Bronchial epithelial cell (primary cell): Measurements from ENCODE around the gene PCDHB7. TPM values are rescaled to one million over a fixed set of nuclear protein-coding genes. Genes with fewer than 3 reads are reported as not detected.
"Not testable (repeated sequence)": the region's sequence is repeated elsewhere in the genome, so short reads cannot be mapped to it uniquely, and the experiment has no call there.

ENCODE experiments used
- DNase-seq: peaks from one replicate; pipeline ENCODE4 v3.0.0-alpha.2; 2010; ENCODE audit warnings: low read depth
- FAIRE-seq: peaks from 2 replicates; lab custom pipeline; 2011; peaks lifted over from hg19 to GRCh38; lab: Jason Lieb, UNC
- H3K27me3 ChIP-seq: 2 replicates; pipeline ENCODE4 v1.5.1; 2011; ENCODE audit warnings: low read length; ENCODE audit not compliant: control insufficient read depth, insufficient read depth
- H3K36me3 ChIP-seq: 2 replicates; pipeline ENCODE4 v1.5.1; 2011; ENCODE audit warnings: low read length; ENCODE audit not compliant: control insufficient read depth, insufficient read depth
- H3K4me3 ChIP-seq: 2 replicates; pipeline ENCODE4 v1.5.1; 2011; ENCODE audit warnings: mild to moderate bottlenecking, low read depth, low read length, control low read depth
- CTCF ChIP-seq: IDR thresholded peaks from 2 replicates; pipeline ENCODE4 v1.5.1; 2011; ENCODE audit warnings: mild to moderate bottlenecking, moderate library complexity, low read length, control low read depth, inconsistent platforms; ENCODE audit not compliant: insufficient read depth, severe bottlenecking
- total RNA-seq: library from RNA; depleted of rRNA; stranded (reverse); fragments of >200 nt; gene quantifications from 2 replicates; pipeline ENCODE4 v1.2.1, GENCODE V29; 2014

The PCDHB7 gene
- total RNA-seq, 1 donor from 2014 or later, result not detected

GRCh38 chr5:141208478-141208877, 36.0 kb downstream of the PCDHB7 start, which contains the start of gene PCDHB12:
Gene PCDHB12, plus strand, starts transcription at chr5:141208719. Its CDS starts 189 bp downstream, at chr5:141208908.
- no peaks in the 10 kb centered on the region for H3K36me3 ChIP-seq
- FAIRE-seq (no peak), DNase-seq (no peak)
- no peak within 1 kb of the TSS for H3K4me3 ChIP-seq
- H3K27me3 ChIP-seq, result no peaks in the 10 kb centered on the region
- no peak for TF ChIP-seq CTCF

- DNase-seq, H3K36me3 ChIP-seq, FAIRE-seq, H3K4me3 ChIP-seq, H3K27me3 ChIP-seq: not testable (repeated sequence)
These were observed 37.8 kb downstream of the PCDHB7 start for GRCh38 chr5:141210281-141210680.

GRCh38 chr5:141210849-141211248, 38.4 kb downstream of the PCDHB7 start:
- not testable (repeated sequence) for FAIRE-seq, H3K4me3 ChIP-seq, H3K27me3 ChIP-seq, H3K36me3 ChIP-seq, DNase-seq

- not testable (repeated sequence) for H3K27me3 ChIP-seq, FAIRE-seq, H3K4me3 ChIP-seq, H3K36me3 ChIP-seq
- TF ChIP-seq CTCF, result peak; percentile 8
- peak; percentile 4 for DNase-seq
These were observed 41.4 kb downstream of the PCDHB7 start, which contains the start of gene PCDHB13 for GRCh38 chr5:141213656-141214339. Gene PCDHB13, plus strand, starts transcription at chr5:141213919. Its CDS starts 205 bp downstream, at chr5:141214124.

- H3K4me3 ChIP-seq, H3K27me3 ChIP-seq, H3K36me3 ChIP-seq, FAIRE-seq, DNase-seq: not testable (repeated sequence)
These were observed 42.1 kb downstream of the PCDHB7 start for GRCh38 chr5:141214583-141214982.

- H3K27me3 ChIP-seq, H3K4me3 ChIP-seq, DNase-seq, FAIRE-seq, H3K36me3 ChIP-seq: not testable (repeated sequence)
These were observed 43.1 kb downstream of the PCDHB7 start for GRCh38 chr5:141215504-141215903.

- not testable (repeated sequence) for DNase-seq, H3K4me3 ChIP-seq, FAIRE-seq, H3K27me3 ChIP-seq, H3K36me3 ChIP-seq
These were observed 43.6 kb downstream of the PCDHB7 start for GRCh38 chr5:141216035-141216434.

- TF ChIP-seq CTCF, result no peak
- FAIRE-seq (no peak), DNase-seq (peak; percentile 13)
- Histone ChIP-seq H3K4me3 (peak within 1 kb of the TSS; percentile 8), H3K36me3 (no peaks in the 10 kb centered on the region), H3K27me3 (no peaks in the 10 kb centered on the region)
These were observed 50.8 kb downstream of the PCDHB7 start, which contains the start of gene PCDHB14 for GRCh38 chr5:141223112-141223783. Gene PCDHB14, plus strand, starts transcription at chr5:141223343. Its CDS starts 163 bp downstream, at chr5:141223506.

- not testable (repeated sequence) for DNase-seq, H3K36me3 ChIP-seq, FAIRE-seq
These were observed 52.4 kb downstream of the PCDHB7 start for GRCh38 chr5:141224844-141225243.

GRCh38 chr5:141225421-141225820, 53.0 kb downstream of the PCDHB7 start:
- not testable (repeated sequence) for FAIRE-seq, H3K4me3 ChIP-seq, H3K27me3 ChIP-seq, DNase-seq, H3K36me3 ChIP-seq

More at GRCh38 chr5:141224844-141225243, 52.4 kb downstream of the PCDHB7 start:
- H3K4me3 ChIP-seq, H3K27me3 ChIP-seq: not testable (repeated sequence)
